Hematopoietic multipotent progenitor cell treated with erythropoietin and hydrocortisone succinate and interleukin-3 and kit ligand, for 6 days (in vitro differentiated cells): ENCODE results near the gene C2CD3.
"Not testable (repeated sequence)": the region's sequence is repeated elsewhere in the genome, so short reads cannot be mapped to it uniquely, and the experiment has no call there.

Experiments used
- DNase-seq: peaks from one replicate; pipeline ENCODE4 v3.0.0-alpha.2; 2015

C2CD3 gene

GRCh38 chr11:74154620-74155281 is 16.1 kb downstream of the C2CD3 start:
- no peak for DNase-seq

- DNase-seq: no peak
These were observed 17.6 kb downstream of the C2CD3 start for GRCh38 chr11:74153224-74153623.

GRCh38 chr11:74147199-74147929 is 23.4 kb downstream of the C2CD3 start:
- DNase-seq: no peak

GRCh38 chr11:74144592-74144991 is 26.2 kb downstream of the C2CD3 start:
- no peak for DNase-seq

GRCh38 chr11:74142624-74143023 is 28.2 kb downstream of the C2CD3 start:
- no peak for DNase-seq

GRCh38 chr11:74141908-74142307 is 28.9 kb downstream of the C2CD3 start:
- DNase-seq: no peak

GRCh38 chr11:74141241-74141695 is 29.5 kb downstream of the C2CD3 start:
- no peak for DNase-seq

GRCh38 chr11:74139919-74140431 is 30.8 kb downstream of the C2CD3 start:
- not testable (repeated sequence) for DNase-seq

GRCh38 chr11:74139151-74139918 is 31.5 kb downstream of the C2CD3 start:
- DNase-seq: no peak

GRCh38 chr11:74138572-74138971 is 32.2 kb downstream of the C2CD3 start:
- no peak for DNase-seq

- DNase-seq: no peak
These were observed 32.8 kb downstream of the C2CD3 start for GRCh38 chr11:74138021-74138420.

GRCh38 chr11:74135127-74135840 is 35.5 kb downstream of the C2CD3 start:
- DNase-seq: no peak

GRCh38 chr11:74134661-74135060 is 36.1 kb downstream of the C2CD3 start:
- no peak for DNase-seq

GRCh38 chr11:74133436-74133835 is 37.4 kb downstream of the C2CD3 start:
- no peak for DNase-seq

- DNase-seq: no peak
These were observed 38.0 kb downstream of the C2CD3 start for GRCh38 chr11:74132833-74133232.

- not testable (repeated sequence) for DNase-seq
These were observed 41.7 kb downstream of the C2CD3 start for GRCh38 chr11:74129121-74129520.

- DNase-seq: no peak
These were observed 47.8 kb downstream of the C2CD3 start for GRCh38 chr11:74123008-74123448.

- no peak for DNase-seq
These were observed 49.0 kb downstream of the C2CD3 start for GRCh38 chr11:74121804-74122203.

- DNase-seq: not testable (repeated sequence)
These were observed 50.4 kb downstream of the C2CD3 start for GRCh38 chr11:74120260-74121035.

- DNase-seq: no peak
These were observed 54.1 kb downstream of the C2CD3 start for GRCh38 chr11:74116719-74117118.

- DNase-seq: no peak
These were observed 57.9 kb downstream of the C2CD3 start for GRCh38 chr11:74112877-74113276.

- no peak for DNase-seq
These were observed 64.7 kb downstream of the C2CD3 start for GRCh38 chr11:74106124-74106523.
